HEK293 (cell line): ENCODE data around the gene TSHZ2.

Source experiments
- CTCF ChIA-PET: fragments of 350-600 bp; formaldehyde crosslinking; extraction: SDS; loops from one replicate; lab custom pipeline; 2021; ENCODE audit warnings: antibody characterized with exemption; lab: Yijun Ruan, JAX
- POLR2A ChIA-PET: fragments of 300-600 bp; formaldehyde crosslinking; extraction: SDS; loops from one replicate; lab custom pipeline; 2020; ENCODE audit warnings: antibody characterized with exemption, inconsistent platforms; lab: Yijun Ruan, JAX
- H3K27ac ChIP-seq: fragments of 200-500 bp; sonication (Bioruptor generic); 2 replicates; pipeline ENCODE4 v1.5.1; 2014; ENCODE audit warnings: low read depth, low read length, control low read depth, inconsistent platforms; ENCODE audit errors: extremely low read depth
- H3K36me3 ChIP-seq, 2 experiments: fragments of 200-500 bp in 1 of 2; sonication (Bioruptor generic) in 1 of 2; 1 replicate in 1 of 2; 2 replicates in 1 of 2; pipeline ENCODE4 v1.5.1; 2014 to 2017; ENCODE audit warnings: inconsistent platforms in 2 of 2, low read length in 2 of 2; ENCODE audit not compliant: control insufficient read depth in 2 of 2, insufficient read depth in 1 of 2
- H3K4me1 ChIP-seq: fragments of 200-500 bp; sonication (Bioruptor generic); 2 replicates; pipeline ENCODE4 v1.5.1; 2014; ENCODE audit warnings: mild to moderate bottlenecking, low read length, inconsistent platforms; ENCODE audit not compliant: control insufficient read depth, insufficient read depth
- H3K4me3 ChIP-seq: 2 replicates; pipeline ENCODE4 v1.5.1; 2011; ENCODE audit warnings: low read depth, mild to moderate bottlenecking, control low read depth, low read length, moderate library complexity
- H3K9me3 ChIP-seq: fragments of 200-500 bp; sonication (Bioruptor generic); 2 replicates; pipeline ENCODE4 v1.5.1; 2014; ENCODE audit warnings: low read depth, low read length, inconsistent platforms; ENCODE audit not compliant: control insufficient read depth, insufficient read depth
- BCL11B ChIP-seq: fragments of 450-650 bp; formaldehyde crosslinking; IDR thresholded peaks from 2 replicates; pipeline ENCODE4 v1.5.1; 2016; ENCODE audit warnings: low read depth, missing biosample characterization, missing genetic modification characterization
- CTCF ChIP-seq: fragments of 450-650 bp; formaldehyde crosslinking; IDR thresholded peaks from 2 replicates; pipeline ENCODE4 v1.5.1; 2016; ENCODE audit warnings: missing biosample characterization, missing genetic modification characterization
- FEZF1 ChIP-seq: fragments of 450-650 bp; formaldehyde crosslinking; IDR thresholded peaks from 2 replicates; pipeline ENCODE4 v1.5.1; 2016; ENCODE audit warnings: missing biosample characterization, missing genetic modification characterization
- GFI1B ChIP-seq: fragments of 450-650 bp; formaldehyde crosslinking; IDR thresholded peaks from 2 replicates; pipeline ENCODE4 v1.5.1; 2016; ENCODE audit warnings: missing biosample characterization, missing genetic modification characterization
- KLF8 ChIP-seq: fragments of 450-650 bp; formaldehyde crosslinking; IDR thresholded peaks from 2 replicates; pipeline ENCODE4 v1.5.1; 2016; ENCODE audit warnings: missing biosample characterization, missing genetic modification characterization
- MYNN ChIP-seq: fragments of 450-650 bp; formaldehyde crosslinking; IDR thresholded peaks from 2 replicates; pipeline ENCODE4 v1.5.1; 2016; ENCODE audit warnings: missing biosample characterization, missing genetic modification characterization, borderline replicate concordance
- SALL2 ChIP-seq: fragments of 450-650 bp; formaldehyde crosslinking; IDR thresholded peaks from 2 replicates; pipeline ENCODE4 v1.5.0; 2017; ENCODE audit warnings: missing biosample characterization, mild to moderate bottlenecking, missing genetic modification characterization, borderline replicate concordance
- YY2 ChIP-seq: fragments of 450-650 bp; formaldehyde crosslinking; IDR thresholded peaks from 2 replicates; pipeline ENCODE4 v1.5.1; 2016; ENCODE audit warnings: missing biosample characterization, missing genetic modification characterization
- ZBTB44 ChIP-seq: fragments of 450-650 bp; IDR thresholded peaks from 2 replicates; pipeline ENCODE4 v1.5.1; 2018; ENCODE audit warnings: missing biosample characterization, mild to moderate bottlenecking, missing genetic modification characterization
- ZNF10 ChIP-seq: fragments of 450-650 bp; formaldehyde crosslinking; IDR thresholded peaks from 2 replicates; pipeline ENCODE4 v1.5.1; 2017; ENCODE audit warnings: missing biosample characterization, missing genetic modification characterization
- ZNF140 ChIP-seq: fragments of 450-650 bp; formaldehyde crosslinking; IDR thresholded peaks from 2 replicates; pipeline ENCODE4 v1.5.1; 2016; ENCODE audit warnings: missing biosample characterization, missing genetic modification characterization
- ZNF350 ChIP-seq: fragments of 450-650 bp; formaldehyde crosslinking; IDR thresholded peaks from 2 replicates; pipeline ENCODE4 v1.5.0; 2017; ENCODE audit warnings: missing biosample characterization, mild to moderate bottlenecking, missing genetic modification characterization
- ZNF354C ChIP-seq: fragments of 450-650 bp; formaldehyde crosslinking; IDR thresholded peaks from 2 replicates; pipeline ENCODE4 v1.5.1; 2016; ENCODE audit warnings: missing biosample characterization, missing genetic modification characterization, low read depth, borderline replicate concordance
- ZNF362 ChIP-seq: fragments of 450-650 bp; formaldehyde crosslinking; IDR thresholded peaks from 2 replicates; pipeline ENCODE4 v1.5.1; 2016; ENCODE audit warnings: missing biosample characterization, missing genetic modification characterization
- ZNF48 ChIP-seq: fragments of 450-650 bp; formaldehyde crosslinking; IDR thresholded peaks from 2 replicates; pipeline ENCODE4 v1.5.1; 2016; ENCODE audit warnings: missing biosample characterization, missing genetic modification characterization
- ZNF548 ChIP-seq: fragments of 450-650 bp; formaldehyde crosslinking; IDR thresholded peaks from 2 replicates; pipeline ENCODE4 v1.5.1; 2016; ENCODE audit warnings: missing biosample characterization, missing genetic modification characterization
- ZNF626 ChIP-seq: fragments of 450-650 bp; sonication (Bioruptor Pico); formaldehyde crosslinking; IDR thresholded peaks from 2 replicates; pipeline ENCODE4 v1.5.1; 2018; ENCODE audit warnings: missing biosample characterization, missing genetic modification characterization, inconsistent platforms
- ZSCAN18 ChIP-seq: fragments of 450-650 bp; formaldehyde crosslinking; IDR thresholded peaks from 2 replicates; pipeline ENCODE4 v1.5.1; 2016; ENCODE audit warnings: missing biosample characterization, missing genetic modification characterization

Gene TSHZ2

GRCh38 chr20:53122853-53123252 is 150.7 kb downstream of the TSHZ2 start:
- CTCF ChIA-PET, result no interaction called here

GRCh38 chr20:53124075-53124551 is 152.0 kb downstream of the TSHZ2 start:
- Histone ChIP-seq H3K4me3 (no peak overlapping the region), H3K9me3 (no peaks in the 10 kb centered on the region), H3K4me1 (peaks cover 10% of the 10 kb centered on the region), H3K36me3 (no peaks in the 10 kb centered on the region), H3K27ac (no peak overlapping the region)
- POLR2A ChIA-PET, result no interaction called here
- CTCF ChIA-PET, result interaction anchor here (0.5 kb wide), 1 partner anchor 172 kb away, joined by 6 read pairs; no protein-coding TSS in a partner anchor
- TF ChIP-seq CTCF (tag by site-specific recombination) (peak; percentile 65), ZBTB44 (tag by site-specific recombination) (no peak)

More at GRCh38 chr20:53122853-53123252, 150.7 kb downstream of the TSHZ2 start:
- H3K4me3 ChIP-seq, result no peak overlapping the region
- H3K4me1 ChIP-seq, result peaks cover 10% of the 10 kb centered on the region
- no peaks in the 10 kb centered on the region for H3K9me3 ChIP-seq
- POLR2A ChIA-PET, result no interaction called here
- TF ChIP-seq ZNF362 (tag by site-specific recombination), result no peak
- no peak for TF ChIP-seq KLF8 (tag by site-specific recombination)
- no peak for TF ChIP-seq ZNF626
- TF ChIP-seq SALL2 (tag by site-specific recombination), result no peak
- TF ChIP-seq BCL11B, result no peak
- no peak for TF ChIP-seq ZNF140 (tag by site-specific recombination)
- TF ChIP-seq ZNF350 (tag by site-specific recombination), result no peak
- no peak for TF ChIP-seq GFI1B
- TF ChIP-seq ZNF548 (tag by site-specific recombination), result no peak
- no peak for TF ChIP-seq ZNF10
- no peak for TF ChIP-seq YY2 (tag by site-specific recombination)
- no peak for TF ChIP-seq ZSCAN18
- TF ChIP-seq MYNN, result no peak
- TF ChIP-seq ZNF354C (tag by site-specific recombination), result no peak
- TF ChIP-seq FEZF1 (tag by site-specific recombination), result no peak
- no peak for TF ChIP-seq ZNF48 (tag by site-specific recombination)
- H3K27ac ChIP-seq, result no peak overlapping the region
- H3K36me3 ChIP-seq, result no peaks in the 10 kb centered on the region
